Osteocyte (in vitro differentiated cells): ENCODE measurements around the gene CRABP1. TPM values are rescaled to one million over a fixed set of nuclear protein-coding genes. Genes with fewer than 3 reads are reported as not detected.

ENCODE experiments used
- DNase-seq: peaks from one replicate; pipeline ENCODE4 v3.0.0; 2021; ENCODE audit warnings: mixed read lengths; ENCODE audit not compliant: unreplicated experiment; ENCODE audit errors: extremely low spot score
- H3K27ac Mint-ChIP-seq: one replicate; pipeline ENCODE4 v1.8.0; 2021; ENCODE audit warnings: mild to moderate bottlenecking, mixed read lengths; ENCODE audit not compliant: unreplicated experiment
- H3K27me3 Mint-ChIP-seq: one replicate; pipeline ENCODE4 v1.8.0; 2021; ENCODE audit warnings: mixed read lengths; ENCODE audit not compliant: unreplicated experiment
- H3K36me3 Mint-ChIP-seq: one replicate; pipeline ENCODE4 v1.8.0; 2021; ENCODE audit warnings: mixed read lengths; ENCODE audit not compliant: unreplicated experiment
- H3K4me1 Mint-ChIP-seq: one replicate; pipeline ENCODE4 v1.8.0; 2021; ENCODE audit warnings: mixed read lengths; ENCODE audit not compliant: unreplicated experiment
- H3K4me3 Mint-ChIP-seq: one replicate; pipeline ENCODE4 v1.8.0; 2021; ENCODE audit warnings: mild to moderate bottlenecking, moderate library complexity, mixed read lengths; ENCODE audit not compliant: unreplicated experiment
- H3K9me3 Mint-ChIP-seq: one replicate; pipeline ENCODE4 v1.8.0; 2021; ENCODE audit warnings: mixed read lengths; ENCODE audit not compliant: unreplicated experiment
- CTCF ChIP-seq: fragments of 200-600 bp; sonication (generic); IDR thresholded peaks from 2 replicates; pipeline ENCODE4 v1.5.0; 2021; ENCODE audit warnings: antibody characterized with exemption, mild to moderate bottlenecking, moderate library complexity
- total RNA-seq: library from RNA; stranded (reverse); gene quantifications from 2 replicates; pipeline ENCODE4 v1.2.1, GENCODE V29; 2021

The CRABP1 gene
- total RNA-seq, 1 donor from 2014 or later, result 5.2 TPM

- TF ChIP-seq CTCF, result no peak
- no peak for DNase-seq
- Mint-ChIP-seq H3K27ac (no peak overlapping the region), H3K9me3 (no peaks in the 10 kb centered on the region), H3K36me3 (no peaks in the 10 kb centered on the region), H3K4me1 (peaks cover 27% of the 10 kb centered on the region), H3K4me3 (no peak overlapping the region), H3K27me3 (no peaks in the 10 kb centered on the region)
Measured at GRCh38 chr15:78322724-78323521, 17.2 kb upstream of the CRABP1 start.

GRCh38 chr15:78323693-78324092 is 16.5 kb upstream of the CRABP1 start:
- no peak for TF ChIP-seq CTCF
- Mint-ChIP-seq H3K27me3 (no peaks in the 10 kb centered on the region), H3K36me3 (no peaks in the 10 kb centered on the region), H3K27ac (no peak overlapping the region), H3K4me3 (no peak overlapping the region), H3K4me1 (peaks cover 27% of the 10 kb centered on the region), H3K9me3 (no peaks in the 10 kb centered on the region)
- DNase-seq, result no peak

GRCh38 chr15:78324144-78324543 is 16.0 kb upstream of the CRABP1 start:
- Mint-ChIP-seq H3K36me3 (no peaks in the 10 kb centered on the region), H3K4me3 (no peak overlapping the region), H3K27me3 (no peaks in the 10 kb centered on the region), H3K9me3 (no peaks in the 10 kb centered on the region), H3K27ac (no peak overlapping the region), H3K4me1 (peaks cover 27% of the 10 kb centered on the region)
- no peak for TF ChIP-seq CTCF
- no peak for DNase-seq

- Mint-ChIP-seq H3K4me3 (no peak overlapping the region), H3K36me3 (no peaks in the 10 kb centered on the region), H3K4me1 (peaks cover 27% of the 10 kb centered on the region), H3K27me3 (no peaks in the 10 kb centered on the region), H3K27ac (no peak overlapping the region), H3K9me3 (no peaks in the 10 kb centered on the region)
- DNase-seq, result no peak
- TF ChIP-seq CTCF, result no peak
Measured at GRCh38 chr15:78325092-78325843, 14.9 kb upstream of the CRABP1 start.

GRCh38 chr15:78327466-78327865 is 12.7 kb upstream of the CRABP1 start:
- H3K36me3 Mint-ChIP-seq, result no peaks in the 10 kb centered on the region
- H3K4me3 Mint-ChIP-seq, result no peak overlapping the region
- peaks cover 4% of the 10 kb centered on the region for H3K27me3 Mint-ChIP-seq
- no peak for TF ChIP-seq CTCF
- H3K9me3 Mint-ChIP-seq, result no peaks in the 10 kb centered on the region
- no peak for DNase-seq
- H3K27ac Mint-ChIP-seq, result no peak overlapping the region
- peaks cover 24% of the 10 kb centered on the region for H3K4me1 Mint-ChIP-seq
